GM19023 (cell line): ENCODE results near the gene MAN1B1.

Experiments
- ATAC-seq: cut with Tn5 transposase; IDR thresholded peaks from one replicate; pipeline ENCODE4 v1.9.1; 2021; ENCODE audit warnings: mild to moderate bottlenecking, moderate library complexity; ENCODE audit not compliant: unreplicated experiment

The MAN1B1 gene

DNA sequence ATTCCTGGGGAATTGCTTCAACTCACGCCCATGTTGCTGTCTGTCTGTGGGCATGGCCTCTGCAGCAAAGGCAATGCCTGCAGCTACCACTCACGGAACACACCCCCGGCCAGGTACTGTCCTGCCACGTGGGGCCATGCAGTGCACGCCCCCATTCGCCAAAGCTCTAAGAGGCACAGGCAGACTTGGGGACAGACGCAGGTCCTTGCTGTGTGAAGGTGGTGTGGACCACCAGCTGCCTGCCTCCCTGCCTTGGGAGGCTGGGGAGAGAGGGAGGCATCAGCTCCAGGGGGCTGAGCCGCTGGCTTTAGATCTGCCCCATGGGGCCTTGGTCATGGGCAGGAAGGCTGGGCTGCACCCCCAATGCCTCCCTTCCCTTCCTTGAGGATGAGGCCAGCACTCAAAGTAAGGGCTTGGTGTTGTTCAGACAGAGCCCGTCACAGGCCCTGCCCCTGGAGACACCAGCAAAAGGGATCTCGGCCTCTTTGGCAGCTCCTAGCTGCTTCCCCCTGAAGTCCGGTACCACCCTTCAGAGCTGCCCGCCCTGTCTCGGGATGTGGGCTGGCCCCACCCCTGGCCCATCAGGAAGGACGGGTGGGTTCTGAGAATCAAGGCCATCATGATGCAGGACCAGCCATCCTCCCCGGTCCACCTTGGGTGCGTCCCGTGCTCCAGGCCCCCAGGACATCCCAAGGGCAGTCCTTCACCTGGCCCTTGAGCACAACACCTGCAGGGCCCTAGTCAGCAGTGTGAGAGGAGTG lies 54.4 kb downstream of the MAN1B1 start:
- ATAC-seq = no peak

DNA sequence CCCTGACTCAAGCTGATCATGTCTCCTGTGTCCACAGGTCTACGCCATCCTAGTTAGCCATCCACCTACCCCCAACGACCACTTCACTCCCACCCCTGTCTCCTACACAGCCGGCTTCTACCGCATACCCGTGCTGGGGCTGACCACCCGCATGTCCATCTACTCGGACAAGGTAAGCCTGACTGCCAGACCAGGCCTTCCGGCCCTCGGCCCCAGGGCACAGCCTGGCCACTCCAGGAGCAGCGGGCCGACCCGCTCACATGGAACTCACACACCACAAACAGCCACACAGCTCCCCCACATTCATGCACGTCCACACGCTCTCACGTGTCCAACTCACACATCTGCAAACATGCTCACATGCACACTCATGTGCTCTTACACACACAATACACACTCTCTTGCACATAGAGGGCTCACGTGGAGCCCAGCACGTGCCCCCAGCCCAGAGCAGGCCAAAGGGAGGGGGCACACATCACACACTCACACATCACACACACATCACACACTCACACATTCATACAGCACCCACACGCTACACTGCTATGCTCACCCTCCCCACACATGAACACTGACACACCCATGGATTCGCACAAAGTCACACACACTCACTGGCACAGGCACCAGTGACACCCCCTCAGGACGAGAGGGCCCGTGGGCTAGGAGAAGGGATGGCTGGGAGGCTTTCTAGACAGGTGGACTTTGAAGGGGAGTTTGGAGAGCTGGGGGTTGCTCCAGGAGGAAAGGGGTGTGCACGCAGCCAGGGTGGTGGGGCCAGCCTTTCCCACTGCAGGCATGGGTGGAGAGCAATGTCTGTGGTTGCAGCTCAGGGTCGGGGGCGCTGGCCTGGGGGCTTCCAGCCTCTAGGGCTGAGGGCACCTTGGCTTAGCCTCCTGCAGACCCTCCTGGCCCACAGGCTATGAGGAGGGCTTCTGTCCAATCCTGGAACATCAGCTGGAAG lies 55.5 kb downstream of the MAN1B1 start:
- ATAC-seq = no peak

DNA sequence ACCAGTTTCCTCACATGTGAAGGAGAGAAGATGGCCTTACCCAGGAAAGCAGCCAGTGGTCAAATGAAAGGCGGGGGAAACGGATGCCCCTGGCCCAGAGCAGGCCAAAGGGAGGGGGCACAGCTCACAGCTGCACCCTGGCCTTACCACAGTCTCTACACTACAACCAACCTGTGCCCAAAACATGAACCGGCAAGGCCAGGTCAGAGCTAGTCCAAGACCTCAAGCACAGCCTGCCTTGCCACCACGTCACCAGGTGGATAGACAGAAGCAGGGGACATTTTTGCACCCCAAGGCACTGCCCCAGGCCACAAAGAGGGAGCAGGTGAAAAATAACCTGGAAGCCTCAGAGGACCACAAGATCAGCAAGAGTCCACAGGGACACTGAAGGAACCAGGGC lies 56.7 kb downstream of the MAN1B1 start:
- ATAC-seq = no peak

DNA sequence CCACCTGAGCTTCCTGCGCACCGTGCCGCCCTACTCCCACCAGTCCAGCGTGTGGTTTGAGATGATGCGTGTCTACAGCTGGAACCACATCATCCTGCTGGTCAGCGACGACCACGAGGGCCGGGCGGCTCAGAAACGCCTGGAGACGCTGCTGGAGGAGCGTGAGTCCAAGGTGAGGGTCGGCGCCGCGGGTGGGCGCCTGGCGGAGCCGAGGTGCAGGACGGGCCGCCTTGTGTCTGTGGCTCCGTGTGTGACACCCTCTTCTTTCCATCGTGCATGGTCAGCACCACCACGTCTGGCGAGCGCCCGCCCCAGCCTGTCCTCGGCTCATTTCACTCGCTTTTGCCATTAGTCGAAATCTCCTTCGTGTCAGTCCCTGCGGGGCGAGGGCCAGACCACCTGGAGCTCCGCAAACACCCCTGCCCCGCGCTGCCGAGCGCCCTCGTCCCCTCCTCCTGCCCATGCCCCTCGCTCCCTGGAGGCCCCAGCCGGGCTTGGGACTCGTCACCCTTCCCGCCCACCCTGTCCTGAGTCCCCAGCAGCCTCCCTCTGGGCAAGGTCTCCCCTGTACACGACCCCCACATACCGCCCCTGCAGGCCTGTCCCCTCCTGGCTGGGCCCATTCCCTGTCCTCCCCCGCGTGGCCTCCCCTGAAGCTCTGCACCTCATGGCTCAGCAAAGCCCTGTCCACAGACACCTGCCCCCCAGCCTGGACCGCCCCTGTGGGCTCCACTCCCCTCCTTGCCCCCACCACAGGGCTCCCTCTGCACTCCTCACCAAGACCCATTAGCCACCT lies 59.1 kb downstream of the MAN1B1 start:
- no peak for ATAC-seq

DNA sequence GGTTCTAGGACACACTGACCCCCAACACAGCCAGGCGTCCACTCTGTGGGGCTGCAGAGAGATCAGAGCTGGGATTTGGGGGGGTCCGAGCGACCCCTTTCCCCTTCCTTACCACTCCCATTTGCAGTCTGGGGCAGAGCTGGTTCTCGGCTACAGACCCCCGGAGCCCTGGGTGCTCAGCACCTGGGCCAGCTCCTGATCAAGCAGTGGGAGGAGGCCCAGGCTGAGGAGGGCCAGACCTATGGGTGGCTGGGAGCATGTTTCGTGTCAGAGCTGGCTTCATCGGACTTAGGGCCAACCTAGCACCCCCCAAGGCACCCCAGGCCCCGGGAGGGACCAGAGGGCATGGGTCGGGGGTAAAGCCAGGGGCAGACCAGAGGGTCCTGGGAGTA lies 59.7 kb downstream of the MAN1B1 start:
- no peak for ATAC-seq

DNA sequence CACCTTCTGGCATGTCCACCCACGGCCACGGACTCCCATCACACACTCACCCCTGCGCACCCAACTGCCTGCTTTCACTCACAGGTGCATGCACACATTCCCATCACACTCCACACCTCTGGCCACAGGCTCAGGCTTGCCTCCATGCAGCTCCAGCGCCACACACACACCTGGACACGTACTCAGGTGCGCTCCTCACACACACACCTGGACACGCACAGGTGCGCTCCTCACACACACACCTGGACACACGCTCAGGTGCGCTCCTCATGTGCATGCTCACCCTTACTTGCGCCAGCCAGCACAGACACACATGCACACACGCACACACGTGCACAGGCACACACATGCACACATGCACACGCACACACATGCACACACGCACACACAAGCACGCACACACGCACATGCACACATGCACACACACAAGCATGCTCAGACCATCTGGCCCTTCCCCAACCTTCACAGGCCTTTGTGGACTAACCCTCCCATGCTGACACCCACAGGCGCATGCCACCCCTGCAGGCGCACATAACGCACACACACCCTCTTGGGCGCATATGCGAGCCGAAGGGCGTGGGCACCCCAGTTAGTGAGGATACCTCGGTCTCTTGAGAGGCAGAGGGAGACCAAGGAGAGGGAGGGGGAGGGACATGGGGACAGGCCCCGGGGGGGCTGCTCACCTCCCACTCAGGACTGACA lies 60.5 kb downstream of the MAN1B1 start:
- no peak for ATAC-seq

DNA sequence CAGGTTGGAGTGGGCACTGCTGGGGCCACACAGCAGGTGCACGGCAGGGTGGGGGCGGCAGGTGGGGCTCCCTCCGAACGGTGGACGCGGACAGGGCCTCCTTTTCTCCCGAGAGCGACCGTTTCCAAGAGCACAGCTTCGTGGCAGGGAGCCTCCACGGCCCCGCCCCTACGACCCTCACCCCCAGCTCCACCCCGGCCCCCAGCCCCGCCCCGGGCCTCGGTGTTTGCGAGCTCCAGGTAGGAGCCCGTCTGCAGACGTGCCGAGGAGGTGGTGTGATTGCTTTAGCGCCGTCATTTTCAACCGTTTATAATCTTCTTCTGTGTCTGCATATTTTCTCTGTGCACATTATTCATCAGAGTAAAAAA lies 61.0 kb downstream of the MAN1B1 start:
- no peak for ATAC-seq

DNA sequence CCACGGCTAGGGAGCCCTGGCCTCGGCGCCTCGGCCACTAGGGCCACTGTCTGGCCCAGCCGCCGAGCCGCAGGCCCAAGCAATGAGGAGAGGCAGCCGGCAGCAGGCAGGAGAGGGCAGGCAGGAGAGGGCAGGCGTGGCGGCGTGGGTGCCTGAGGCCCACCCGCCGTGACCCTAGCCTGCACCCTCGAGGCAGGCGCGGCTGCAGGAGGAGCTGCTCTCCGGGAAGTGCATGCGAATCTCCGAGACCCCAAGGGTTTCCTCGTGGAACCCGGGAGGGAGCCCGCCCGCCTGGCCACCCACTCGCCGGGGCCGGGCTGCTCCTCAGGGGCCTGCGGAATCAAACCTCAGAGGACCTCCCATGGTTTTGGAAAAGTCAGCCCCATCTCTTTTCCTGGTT lies 61.5 kb downstream of the MAN1B1 start:
- no peak for ATAC-seq

DNA sequence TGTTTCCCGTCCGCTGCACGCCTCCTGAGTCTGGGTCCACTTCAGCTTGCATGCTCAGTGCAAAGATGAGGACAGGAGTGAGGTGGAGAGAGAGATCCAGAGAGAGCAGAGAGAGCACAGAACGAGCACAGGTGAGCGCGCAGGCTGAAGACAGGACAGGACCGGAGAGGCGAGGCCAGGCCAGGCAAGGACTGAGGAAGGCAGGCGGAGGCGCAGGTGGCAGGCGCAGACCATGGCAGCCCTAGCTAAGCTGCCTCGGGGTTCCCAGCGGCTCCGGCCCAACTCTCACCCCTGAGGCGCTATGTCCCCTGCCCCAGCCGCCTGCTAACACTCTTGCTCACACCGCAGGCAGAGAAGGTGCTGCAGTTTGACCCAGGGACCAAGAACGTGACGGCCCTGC lies 61.9 kb downstream of the MAN1B1 start:
- ATAC-seq = no peak

DNA sequence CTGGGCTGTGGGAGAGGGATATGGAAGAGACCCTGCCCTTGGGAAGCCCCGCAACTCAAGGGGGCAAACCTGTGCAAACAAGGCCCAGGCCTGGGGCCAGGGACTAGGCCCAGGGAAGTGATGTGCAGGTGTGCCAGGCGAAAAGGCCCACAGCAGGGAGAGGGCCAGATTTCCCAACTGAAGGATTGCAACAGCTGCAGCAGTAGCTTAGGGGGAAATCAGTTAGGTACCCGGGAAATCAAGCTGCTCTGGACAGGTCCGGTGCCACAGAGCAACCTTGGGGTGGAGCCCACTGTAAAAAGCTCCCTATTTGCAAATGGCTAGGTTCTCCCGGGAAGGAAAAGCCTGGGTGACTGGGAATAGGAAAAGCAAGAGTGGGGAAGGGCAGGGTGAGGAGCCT lies 62.6 kb downstream of the MAN1B1 start:
- no peak for ATAC-seq

DNA sequence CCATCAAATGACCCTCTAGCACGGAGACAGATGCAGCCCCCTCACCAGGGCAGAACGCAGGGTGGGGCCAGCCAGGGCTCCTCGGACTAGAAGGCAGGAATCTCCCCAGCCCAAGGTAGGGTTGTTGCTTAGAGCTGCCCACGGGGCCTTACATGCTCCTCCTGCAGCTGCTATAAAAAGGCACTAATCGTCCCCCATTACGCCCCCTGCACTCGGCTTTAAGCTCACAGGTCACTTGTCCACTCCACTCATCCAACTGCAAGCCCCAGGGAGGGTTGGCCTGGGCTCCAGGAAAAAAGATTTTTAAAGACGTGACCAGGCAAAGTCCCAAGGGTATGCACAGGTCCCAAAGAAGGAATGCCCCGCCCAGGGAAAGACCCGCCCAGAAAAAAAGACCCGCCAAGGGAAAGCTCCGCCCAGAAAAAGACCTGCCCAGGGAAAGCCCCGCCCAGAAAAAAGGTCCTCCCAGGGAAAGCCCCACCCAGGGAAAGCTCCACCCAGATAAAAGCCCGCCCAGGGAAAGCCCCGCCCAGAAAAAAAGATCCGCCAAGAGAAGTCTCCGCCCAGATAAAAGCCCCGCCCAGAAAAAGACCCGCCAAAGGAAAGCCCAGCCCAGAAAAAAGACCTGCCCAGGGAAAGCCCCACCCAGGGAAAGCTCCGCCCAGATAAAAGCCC lies 63.3 kb downstream of the MAN1B1 start:
- no peak for ATAC-seq

DNA sequence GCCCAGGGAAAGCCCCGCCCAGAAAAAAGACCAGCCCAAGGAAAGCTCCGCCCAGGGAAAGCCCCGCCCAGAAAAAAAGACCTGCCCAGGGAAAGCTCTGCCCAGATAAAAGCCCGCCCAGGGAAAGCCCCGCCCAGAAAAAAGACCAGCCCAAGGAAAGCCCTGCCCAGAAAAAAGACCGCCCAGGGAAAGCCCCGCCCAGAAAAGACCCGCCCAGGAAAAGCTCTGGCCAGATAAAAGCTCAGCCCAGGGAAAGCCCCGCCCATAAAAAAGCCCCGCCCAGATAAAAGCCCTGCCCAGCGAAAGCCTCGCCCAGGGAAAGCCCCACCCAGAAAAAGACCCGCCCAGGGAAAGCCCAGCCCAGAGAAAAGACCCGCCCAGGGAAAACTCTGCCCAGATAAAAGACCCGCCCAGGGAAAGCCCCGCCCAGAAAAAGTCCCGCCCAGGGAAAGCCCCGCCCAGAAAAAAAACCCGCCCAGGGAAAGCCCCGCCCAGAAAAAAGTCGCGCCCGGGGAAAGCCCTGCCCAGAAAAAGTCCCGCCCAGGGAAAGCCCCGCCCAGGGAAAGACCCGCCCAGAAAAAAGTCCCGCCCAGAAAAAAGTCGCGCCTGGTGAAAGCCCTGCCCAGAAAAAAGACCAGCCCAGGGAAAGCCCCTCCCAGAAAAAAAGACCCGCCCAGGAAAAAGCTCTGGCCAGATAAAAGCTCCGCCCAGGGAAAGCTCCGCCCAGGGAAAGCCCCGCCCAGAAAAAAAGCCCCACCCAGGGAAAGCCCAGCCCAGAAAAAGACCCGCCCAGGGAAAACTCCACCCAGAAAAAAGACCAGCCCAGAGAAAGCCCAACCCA lies 64.1 kb downstream of the MAN1B1 start:
- no peak for ATAC-seq

DNA sequence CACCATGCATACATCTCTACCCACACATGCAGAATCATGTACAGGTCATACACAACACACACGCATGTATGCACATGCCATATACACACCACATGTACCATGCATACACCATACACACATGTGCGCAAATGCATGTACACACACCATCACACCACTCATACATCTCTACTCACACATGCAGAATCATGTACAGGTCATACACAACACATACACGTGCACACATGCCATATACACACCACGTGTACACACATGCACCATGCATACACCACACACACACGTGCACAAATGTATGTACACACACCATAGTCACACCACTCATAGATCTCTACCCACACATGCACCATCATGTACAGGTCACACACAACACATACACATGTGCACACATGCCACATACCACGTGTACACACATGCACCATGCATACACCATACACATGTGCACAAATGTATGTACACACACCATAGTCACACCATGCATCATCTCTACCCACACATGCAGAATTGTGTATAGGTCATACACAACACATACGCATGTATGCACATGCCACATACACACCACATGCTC lies 66.1 kb downstream of the MAN1B1 start:
- no peak for ATAC-seq

DNA sequence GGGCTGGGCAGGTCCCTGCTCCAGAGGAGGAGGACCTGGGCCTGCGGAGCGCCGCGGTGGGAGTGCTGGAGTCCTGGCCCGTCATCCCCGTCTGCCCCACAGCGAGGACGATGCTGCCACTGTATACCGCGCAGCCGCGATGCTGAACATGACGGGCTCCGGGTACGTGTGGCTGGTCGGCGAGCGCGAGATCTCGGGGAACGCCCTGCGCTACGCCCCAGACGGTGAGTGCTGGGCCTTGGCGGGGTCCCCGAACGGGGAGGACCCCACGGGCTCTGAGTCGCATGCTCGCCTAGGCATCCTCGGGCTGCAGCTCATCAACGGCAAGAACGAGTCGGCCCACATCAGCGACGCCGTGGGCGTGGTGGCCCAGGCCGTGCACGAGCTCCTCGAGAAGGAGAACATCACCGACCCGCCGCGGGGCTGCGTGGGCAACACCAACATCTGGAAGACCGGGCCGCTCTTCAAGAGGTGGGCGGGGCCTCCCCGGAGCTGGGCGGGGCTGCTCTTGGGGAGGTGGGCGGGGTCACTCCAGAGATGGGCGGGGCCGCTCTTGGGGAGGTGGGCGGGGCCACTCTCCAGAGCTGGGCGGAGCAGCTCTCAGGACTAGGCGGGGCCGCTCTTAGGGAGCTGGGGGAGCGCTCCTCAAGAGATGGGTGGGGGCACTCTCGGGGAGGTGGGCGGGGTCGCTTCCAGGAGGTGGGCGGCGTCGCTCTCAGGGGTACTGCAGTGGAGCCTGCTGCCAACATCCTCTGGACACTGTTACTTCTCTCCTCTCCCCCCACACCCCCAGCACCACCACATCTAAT lies 70.0 kb downstream of the MAN1B1 start:
- no peak for ATAC-seq

DNA sequence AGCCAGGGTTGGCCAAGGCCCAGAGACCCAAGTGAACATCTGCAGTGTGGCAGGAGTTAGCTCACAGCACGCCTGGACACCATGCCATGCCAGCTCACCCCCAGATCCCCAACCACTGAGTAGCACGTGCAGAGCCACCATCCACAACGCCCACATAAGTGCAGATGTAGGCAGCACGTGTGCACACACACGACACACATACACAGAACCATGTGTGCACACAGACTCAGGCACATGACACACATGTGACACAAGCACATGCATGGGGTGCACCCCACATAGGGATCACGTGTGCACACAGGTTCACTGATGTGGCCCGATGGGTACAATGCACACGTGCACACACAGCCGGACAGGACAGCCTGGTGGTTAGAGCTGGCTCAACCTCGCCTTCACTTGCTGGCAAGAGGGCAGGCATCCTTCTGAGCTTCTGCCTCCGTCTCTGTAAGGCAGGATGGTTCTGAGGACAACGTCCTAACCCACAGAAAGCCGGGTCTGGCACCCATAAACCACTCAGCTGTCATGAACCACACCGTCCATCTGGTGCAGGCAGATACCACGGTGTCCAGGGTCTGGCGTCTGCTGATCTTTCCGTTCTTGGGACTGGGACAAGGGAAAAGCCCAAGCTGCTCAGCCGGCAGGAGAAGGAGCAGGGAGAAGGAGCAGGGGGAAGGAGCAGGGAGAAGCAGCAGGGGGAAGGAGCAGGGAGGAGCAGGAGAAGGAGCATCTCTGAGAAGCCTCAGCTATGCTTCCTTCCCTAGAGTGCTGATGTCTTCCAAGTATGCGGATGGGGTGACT lies 71.0 kb downstream of the MAN1B1 start:
- no peak for ATAC-seq

DNA sequence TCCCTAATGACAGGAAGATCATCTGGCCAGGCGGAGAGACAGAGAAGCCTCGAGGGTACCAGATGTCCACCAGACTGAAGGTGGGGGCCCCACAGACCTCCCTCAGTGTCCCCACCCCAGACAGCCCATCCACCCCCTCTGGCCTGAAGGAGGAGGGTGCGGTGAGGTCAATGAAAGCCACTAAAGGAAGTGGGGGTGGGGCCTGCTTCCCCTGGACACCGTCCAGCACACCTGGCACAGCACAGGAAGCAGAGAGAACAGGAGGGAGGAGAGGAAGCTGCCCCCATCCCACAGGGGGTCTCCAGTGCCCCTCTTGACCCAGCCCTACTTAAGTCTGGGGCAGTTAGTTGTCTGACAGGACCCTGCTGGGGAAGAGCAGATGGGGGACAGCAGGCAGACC lies 71.8 kb downstream of the MAN1B1 start:
- ATAC-seq = no peak
